Gastrocnemius medialis (tissue), 4 donors: ENCODE data around the gene ECE1. TPM values are rescaled to one million over a fixed set of nuclear protein-coding genes. Genes with fewer than 3 reads are reported as not detected.
A peak's percentile ranks its signal among the peaks of the same experiment; 100 is the strongest.

Source experiments
- ATAC-seq, 2 donors: fragments of 150-250 bp; one replicate each; pipeline ENCODE4 v1.9.1; 2016
- DNase-seq, 2 donors: peaks; one replicate each; pipeline ENCODE4 v3.0.0-alpha.2; 2019
- H3K27ac ChIP-seq, 4 donors: fragments of 200-600 bp; sonication (generic); 1 replicate in 1 of 4; 2 replicates in 3 of 4; pipeline ENCODE4 v1.5.1; 2016 to 2018; ENCODE audit warnings: mild to moderate bottlenecking in 2 of 4, moderate library complexity in 1 of 4
- H3K27me3 ChIP-seq, 3 donors: fragments of 200-600 bp; sonication (generic) in 2 of 3; 1 replicate in 1 of 3; 2 replicates in 2 of 3; pipeline versions ENCODE4 v1.5.1 to v1.6.0; 2016 to 2019; ENCODE audit warnings: mild to moderate bottlenecking in 1 of 3, moderate library complexity in 1 of 3
- H3K36me3 ChIP-seq, 2 donors: fragments of 200-600 bp; sonication (generic) in 1 of 2; one replicate each; pipeline ENCODE4 v1.5.1; 2017 to 2018
- H3K4me1 ChIP-seq, 2 donors: fragments of 200-600 bp; sonication (generic) in 1 of 2; one replicate each; pipeline ENCODE4 v1.5.1; 2016 to 2017; ENCODE audit warnings: mild to moderate bottlenecking in 2 of 2
- H3K4me3 ChIP-seq, 4 donors: fragments of 200-600 bp; sonication (generic) in 3 of 4; 1 replicate in 1 of 4; 2 replicates in 3 of 4; pipeline ENCODE4 v1.5.1; 2016 to 2019; ENCODE audit warnings: mild to moderate bottlenecking in 2 of 4
- H3K9me3 ChIP-seq, 3 donors: fragments of 200-600 bp; sonication (generic) in 2 of 3; 1 replicate in 1 of 3; 2 replicates in 2 of 3; pipeline ENCODE4 v1.5.1; 2016 to 2019
- CTCF ChIP-seq, 5 experiments: fragments of 450-650 bp in 3 of 5; fragments of 200-600 bp in 2 of 5; sonication (generic) in 2 of 5; IDR thresholded peaks in 4 of 5; conservative IDR thresholded peaks in 1 of 5; 1 replicate in 4 of 5; 2 replicates in 1 of 5; pipeline ENCODE4 v1.5.1; 2016 to 2019; ENCODE audit warnings: antibody characterized with exemption in 5 of 5, mild to moderate bottlenecking in 3 of 5, moderate library complexity in 3 of 5
- POLR2A ChIP-seq, 2 donors: fragments of 450-650 bp; IDR thresholded peaks; one replicate each; pipeline ENCODE4 v1.6.1; 2017; ENCODE audit warnings: antibody characterized with exemption in 2 of 2, mild to moderate bottlenecking in 2 of 2, moderate library complexity in 2 of 2
- in situ Hi-C, 4 donors: fragments of 200-750 bp; cut with MboI; loops; one replicate each; pipeline versions ENCODE4 v1.15.0 to v1.8.0; 2017; ENCODE audit warnings: low sequenced_read_pairs in 4 of 4
- intact Hi-C: fragments of 100-400 bp; cut with DNase I; formaldehyde crosslinking; loops from one replicate; pipeline ENCODE4 v1.15.1; 2023; ENCODE audit warnings: low total_unique reads
- total RNA-seq, 4 donors: library from RNA; depleted of rRNA; stranded (reverse); fragments of >200 nt; gene quantifications; one replicate each; pipeline versions ENCODE4 v1.1.0 to v1.2.3, GENCODE V29; 2016

The ECE1 gene
- total RNA-seq, 4 donors from 2014 or later = 17.1 to 39.9 (median 26.7) TPM

- in situ Hi-C loops = no loop called here
- H3K4me1 ChIP-seq = peaks cover 0 to 6% of the 10 kb centered on the region in 2 donors
- TF ChIP-seq POLR2A (IDR thresholded peaks at IDR 0.05) = no peak
- TF ChIP-seq CTCF (IDR thresholded peaks at IDR 0.05 in 4 of 5, conservative IDR thresholded peaks at IDR 0.05 in 1 of 5) = no peak
- ATAC-seq (no peak), DNase-seq (no peak)
- no peak overlapping the region for H3K4me3 ChIP-seq
- intact Hi-C loops = no loop called here
- no peaks in the 10 kb centered on the region for H3K36me3 ChIP-seq
- no peak overlapping the region for H3K27ac ChIP-seq
- no peaks in the 10 kb centered on the region for H3K27me3 ChIP-seq
- H3K9me3 ChIP-seq = no peaks in the 10 kb centered on the region
These were observed 16.9 kb upstream of the ECE1 start for GRCh38 chr1:21307210-21307609.

DNA sequence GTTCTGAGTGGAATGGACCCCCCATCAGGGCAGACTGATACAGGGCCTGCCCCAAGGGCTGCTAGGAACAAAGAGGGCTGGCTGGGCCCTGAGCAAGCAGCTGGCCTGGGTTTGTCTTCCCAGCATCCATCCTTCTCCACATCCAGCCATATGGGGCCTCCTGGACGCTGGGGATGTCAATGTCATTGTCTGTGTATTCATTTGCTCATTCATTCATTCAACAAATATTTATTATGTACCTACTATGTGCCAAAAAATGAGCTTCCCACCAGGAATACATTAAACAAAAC is 15.6 kb upstream of the ECE1 start:
- ATAC-seq = no peak
- no peaks in the 10 kb centered on the region for H3K27me3 ChIP-seq
- in situ Hi-C loops (no loop called here), intact Hi-C loops (no loop called here)
- H3K36me3 ChIP-seq = no peaks in the 10 kb centered on the region
- no peak overlapping the region for H3K27ac ChIP-seq
- TF ChIP-seq POLR2A (IDR thresholded peaks at IDR 0.05) = no peak
- DNase-seq = no peak
- no peaks in the 10 kb centered on the region for H3K9me3 ChIP-seq
- H3K4me3 ChIP-seq = no peak overlapping the region
- H3K4me1 ChIP-seq = peaks cover 0 to 6% of the 10 kb centered on the region in 2 donors

GRCh38 chr1:21305155-21305899 is 15.1 kb upstream of the ECE1 start:
- Histone ChIP-seq H3K4me3 (no peak overlapping the region), H3K27me3 (no peaks in the 10 kb centered on the region), H3K9me3 (no peaks in the 10 kb centered on the region), H3K4me1 (peaks cover under 1 to 6% of the 10 kb centered on the region in 2 donors), H3K36me3 (no peaks in the 10 kb centered on the region), H3K27ac (no peak overlapping the region)
- in situ Hi-C loops (no loop called here), intact Hi-C loops (no loop called here)
- no peak for ATAC-seq
- no peak for TF ChIP-seq CTCF (IDR thresholded peaks at IDR 0.05 in 4 of 5, conservative IDR thresholded peaks at IDR 0.05 in 1 of 5)
- no peak for DNase-seq

GRCh38 chr1:21304488-21304887 is 14.2 kb upstream of the ECE1 start:
- in situ Hi-C loops = no loop called here
- ATAC-seq = no peak
- Histone ChIP-seq H3K27me3 (no peaks in the 10 kb centered on the region), H3K27ac (no peak overlapping the region), H3K36me3 (no peaks in the 10 kb centered on the region), H3K4me3 (no peak overlapping the region), H3K4me1 (peaks cover 6 to 8% of the 10 kb centered on the region in 2 donors), H3K9me3 (no peaks in the 10 kb centered on the region)
- DNase-seq = no peak
- intact Hi-C loops = no loop called here
- no peak for TF ChIP-seq POLR2A (IDR thresholded peaks at IDR 0.05)
- TF ChIP-seq CTCF (IDR thresholded peaks at IDR 0.05 in 4 of 5, conservative IDR thresholded peaks at IDR 0.05 in 1 of 5) = no peak

- Histone ChIP-seq H3K36me3 (no peaks in the 10 kb centered on the region), H3K27me3 (no peaks in the 10 kb centered on the region), H3K4me1 (peaks cover 6 to 8% of the 10 kb centered on the region in 2 donors), H3K4me3 (no peak overlapping the region), H3K9me3 (no peaks in the 10 kb centered on the region), H3K27ac (peak overlapping the region in 1 of 4 donors; percentile 48)
- intact Hi-C loops (no loop called here), in situ Hi-C loops (no loop called here)
- TF ChIP-seq POLR2A (IDR thresholded peaks at IDR 0.05) = no peak
- TF ChIP-seq CTCF (IDR thresholded peaks at IDR 0.05 in 4 of 5, conservative IDR thresholded peaks at IDR 0.05 in 1 of 5) = no peak
- ATAC-seq (peak; percentile 34 to 39), DNase-seq (no peak)
These were observed 12.8 kb upstream of the ECE1 start for GRCh38 chr1:21302747-21303715.
